SKM-1 treated with dmso at 0.1 percent for 144 hours (cell line): ENCODE results near the gene ABCC4.

Source experiments
- DNase-seq: peaks from one replicate; lab custom pipeline; 2025; ENCODE audit not compliant: unreplicated experiment; lab: John Stamatoyannopoulos, UW

The ABCC4 gene

GRCh38 chr13:95301183-95301967, at the start of gene ABCC4:
ABCC4 (minus strand) TSS chr13:95301451; CDS start chr13:95301314, 137 bp downstream.
- DNase-seq: peak; percentile 72

- no peak for DNase-seq
Measured at GRCh38 chr13:95349267-95349666, 48.0 kb upstream of the ABCC4 start.

DNA sequence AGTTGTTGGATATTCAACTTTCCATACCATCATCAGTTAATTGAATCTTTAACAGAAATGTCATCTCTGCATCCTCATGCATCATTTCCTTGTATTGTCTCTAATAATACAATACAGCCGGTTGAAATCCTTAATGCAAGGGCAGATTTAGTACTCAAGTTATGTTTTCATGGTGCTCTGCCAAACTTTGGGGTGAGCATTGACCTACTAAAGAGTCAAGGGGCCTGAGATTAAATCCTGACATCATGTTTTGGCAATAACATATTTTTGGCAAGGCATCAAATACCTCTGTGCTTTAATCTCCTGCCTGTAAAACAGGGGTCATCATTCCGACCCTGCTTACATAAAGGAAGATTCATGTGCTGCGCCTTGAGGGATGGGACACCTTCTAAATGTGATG, 42.7 kb upstream of the ABCC4 start:
- no peak for DNase-seq

DNA sequence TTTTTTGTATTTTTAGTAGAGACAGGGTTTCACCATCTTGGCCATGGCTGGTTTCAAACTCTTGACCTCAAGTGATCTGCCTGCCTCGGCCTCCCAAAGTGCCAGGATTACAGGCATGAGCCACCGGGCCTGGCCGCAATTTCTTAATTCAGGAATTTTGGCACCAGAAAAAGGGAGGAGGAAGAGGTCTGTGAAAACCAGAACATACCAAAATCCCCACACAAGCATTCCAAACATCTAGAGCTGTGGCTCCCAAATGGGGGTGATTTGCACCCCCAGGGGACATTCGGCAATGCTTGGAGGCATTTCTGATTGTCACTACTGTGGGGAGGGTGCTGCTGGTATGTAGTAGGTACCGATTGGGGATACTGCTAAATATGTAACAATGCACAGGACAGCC, 40.2 kb upstream of the ABCC4 start:
- DNase-seq: no peak

GRCh38 chr13:95338905-95339304, 37.7 kb upstream of the ABCC4 start:
- DNase-seq: no peak

GRCh38 chr13:95337597-95337996, 36.3 kb upstream of the ABCC4 start:
- no peak for DNase-seq

GRCh38 chr13:95335667-95336066, 34.4 kb upstream of the ABCC4 start:
- no peak for DNase-seq

GRCh38 chr13:95328386-95328785, 27.1 kb upstream of the ABCC4 start:
- DNase-seq: no peak

DNA sequence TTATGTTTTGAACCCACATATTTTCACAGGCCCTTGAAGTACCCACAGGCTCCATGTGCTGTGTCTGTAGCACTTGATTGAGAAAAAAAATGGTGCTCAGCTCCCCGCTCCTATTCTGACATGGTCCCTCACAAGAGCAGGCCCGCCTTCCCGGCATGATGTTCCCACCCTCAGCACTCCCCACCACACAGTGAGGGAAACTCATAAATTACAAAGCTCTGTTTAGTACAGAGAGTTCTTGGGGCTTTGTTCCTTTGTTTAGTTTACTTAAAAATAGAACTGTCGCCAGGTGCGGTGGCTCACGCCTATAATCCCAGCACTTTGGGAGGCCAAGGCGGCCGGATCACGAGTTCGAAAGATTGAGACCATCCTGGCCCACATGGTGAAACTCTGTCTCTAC, 25.9 kb upstream of the ABCC4 start:
- DNase-seq: no peak

- no peak for DNase-seq
Measured at GRCh38 chr13:95326695-95327094, 25.4 kb upstream of the ABCC4 start.

DNA sequence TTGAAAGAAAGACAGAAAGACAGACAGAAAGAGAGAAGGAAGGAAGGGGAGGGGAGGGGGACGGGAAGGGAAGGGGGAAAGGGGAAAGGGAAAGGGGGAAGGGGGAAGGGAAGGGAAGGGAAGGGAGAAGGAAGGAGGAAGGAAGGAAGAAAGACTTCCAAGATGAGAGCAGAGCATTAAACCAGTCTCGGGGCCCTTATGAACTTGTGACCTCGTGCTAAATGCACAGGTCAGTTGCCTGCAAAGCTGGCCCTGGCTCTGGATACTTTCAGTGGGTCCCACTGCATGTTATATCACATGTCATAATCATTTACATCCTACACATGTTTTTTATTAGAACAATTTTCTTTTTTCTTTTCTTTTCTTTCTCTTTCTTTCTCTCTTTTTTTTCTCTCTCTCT, 24.2 kb upstream of the ABCC4 start:
- DNase-seq: no peak

GRCh38 chr13:95323930-95324662, 22.8 kb upstream of the ABCC4 start:
- no peak for DNase-seq

GRCh38 chr13:95319551-95320274, 18.5 kb upstream of the ABCC4 start:
- DNase-seq: no peak

GRCh38 chr13:95317039-95317989, 16.1 kb upstream of the ABCC4 start:
- DNase-seq: no peak

DNA sequence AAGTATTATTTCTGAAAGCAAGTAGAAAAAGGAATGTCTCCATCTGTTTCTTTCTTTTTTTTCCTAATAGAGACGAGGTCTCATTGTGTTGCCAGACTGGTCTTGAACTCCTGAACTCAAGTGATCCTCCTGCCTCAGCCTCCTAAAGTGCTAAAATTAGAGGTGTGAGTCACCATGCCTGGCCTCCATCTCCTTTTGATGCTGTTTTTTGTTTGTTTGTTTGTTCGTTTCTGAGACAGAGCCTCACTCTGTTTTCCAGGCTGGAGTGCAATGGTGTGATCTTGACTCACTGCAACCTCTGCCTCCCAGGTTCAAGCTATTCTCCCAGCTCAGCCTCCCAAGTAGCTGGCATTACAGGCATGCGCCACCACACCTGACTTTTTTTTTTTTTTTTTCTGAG, 14.5 kb upstream of the ABCC4 start:
- DNase-seq: no peak

DNA sequence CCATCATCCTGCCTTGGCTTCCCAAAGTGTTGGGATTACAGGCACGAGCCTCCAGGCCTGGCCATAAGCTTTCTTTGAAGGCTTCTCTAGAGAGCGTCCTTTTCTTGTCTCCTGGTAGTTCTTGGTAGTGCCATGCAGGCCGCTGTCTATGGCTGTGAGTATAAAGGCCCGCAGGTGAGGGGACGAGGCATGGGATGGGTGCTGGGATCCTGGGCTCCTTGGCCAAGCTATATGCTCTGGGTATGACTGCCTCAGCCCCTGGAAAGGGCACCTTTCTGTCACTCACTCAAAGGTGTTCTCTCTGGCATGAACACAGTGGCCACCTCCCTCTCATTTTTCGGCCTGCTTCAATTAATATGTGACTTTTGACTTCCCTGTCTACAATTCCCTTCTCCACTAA, 6.3 kb upstream of the ABCC4 start:
- no peak for DNase-seq

- DNase-seq: no peak
Measured at GRCh38 chr13:95304453-95304852, 3.2 kb upstream of the ABCC4 start.

DNA sequence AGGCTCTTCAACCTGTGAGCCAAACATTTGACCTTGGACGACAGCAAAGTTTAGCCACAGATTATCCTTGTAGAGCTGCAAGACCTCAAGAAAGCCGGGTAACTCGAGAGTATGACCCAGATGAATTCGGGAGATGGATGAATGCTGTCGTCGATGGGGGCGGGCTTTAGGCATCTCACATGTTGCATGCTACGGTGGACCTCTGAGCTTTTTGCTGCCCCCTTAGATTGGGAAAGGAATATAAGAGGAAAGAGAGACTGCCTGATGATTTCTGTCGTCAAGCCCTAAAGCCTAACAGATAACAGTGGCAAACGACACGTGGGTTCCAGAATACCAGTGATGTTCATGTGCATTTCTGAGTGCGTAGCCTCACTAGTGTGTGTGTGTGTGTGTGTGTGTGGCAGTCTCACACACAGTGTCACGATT, 730 bp upstream of the ABCC4 start:
- no peak for DNase-seq

DNA sequence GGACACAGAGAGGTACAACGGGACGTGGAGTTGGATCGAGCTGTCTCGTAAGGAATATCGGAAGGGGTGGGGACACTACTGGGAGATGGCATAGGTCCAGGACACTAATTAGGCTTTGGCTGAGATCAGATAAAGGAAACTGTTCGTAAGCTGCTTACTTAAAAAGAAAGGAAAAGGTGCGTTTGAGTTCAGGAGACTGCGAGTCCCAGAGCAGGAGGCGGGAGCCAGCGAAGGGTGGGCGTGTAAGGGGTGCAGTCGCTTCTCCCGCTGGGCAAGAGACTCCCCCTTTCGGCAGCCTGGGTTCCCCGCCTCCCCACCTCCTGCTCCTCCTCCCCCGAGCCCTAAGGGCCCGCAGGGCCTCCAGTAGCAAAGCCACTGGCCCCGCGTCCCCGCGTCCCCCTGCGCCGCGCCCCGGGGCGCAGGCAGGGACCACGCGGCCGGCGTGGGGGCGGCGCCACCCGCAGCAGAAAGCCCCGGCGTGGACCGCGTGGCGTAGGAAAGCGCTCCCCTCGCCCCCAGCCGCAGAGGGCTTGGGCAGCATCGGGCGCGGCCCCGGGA, 547 bp downstream of the ABCC4 start:
- no peak for DNase-seq

GRCh38 chr13:95298971-95299621, 2.2 kb downstream of the ABCC4 start:
- no peak for DNase-seq
